Lower leg skin (tissue), 3 donors: ENCODE measurements around the gene OASL.

Experiments used
- POLR2A ChIP-seq, 2 donors: fragments of 450-650 bp; IDR thresholded peaks; one replicate each; pipeline ENCODE4 v1.6.1; 2016 to 2017; ENCODE audit warnings: antibody characterized with exemption in 2 of 2, mild to moderate bottlenecking in 1 of 2, moderate library complexity in 1 of 2
- TF ChIP-seq, protein P1 (sequence below), 3 donors: fragments of 450-650 bp; IDR thresholded peaks; one replicate each; pipeline ENCODE4 v1.5.1; 2016; ENCODE audit warnings: antibody characterized with exemption in 3 of 3, mild to moderate bottlenecking in 3 of 3, moderate library complexity in 2 of 3

DNA sequence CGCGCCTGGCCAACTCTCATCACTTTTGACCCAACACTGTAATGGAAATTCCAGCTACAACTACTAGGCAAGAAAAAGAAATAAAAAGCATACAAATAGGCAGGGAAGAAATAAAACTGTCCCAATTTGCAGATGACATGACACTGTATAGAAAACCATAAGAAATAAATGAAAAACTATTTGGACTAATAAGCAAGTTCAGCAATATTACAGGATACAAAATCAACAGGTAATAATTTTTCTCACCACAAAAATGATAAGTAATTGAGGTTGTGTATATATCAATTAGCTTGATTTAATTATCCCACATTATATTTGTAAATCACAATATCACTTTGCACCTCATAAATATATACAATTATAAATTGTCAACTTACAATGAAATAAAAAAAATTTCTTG lies 41.9 kb upstream of the OASL start:
- TF ChIP-seq, protein P1, sequence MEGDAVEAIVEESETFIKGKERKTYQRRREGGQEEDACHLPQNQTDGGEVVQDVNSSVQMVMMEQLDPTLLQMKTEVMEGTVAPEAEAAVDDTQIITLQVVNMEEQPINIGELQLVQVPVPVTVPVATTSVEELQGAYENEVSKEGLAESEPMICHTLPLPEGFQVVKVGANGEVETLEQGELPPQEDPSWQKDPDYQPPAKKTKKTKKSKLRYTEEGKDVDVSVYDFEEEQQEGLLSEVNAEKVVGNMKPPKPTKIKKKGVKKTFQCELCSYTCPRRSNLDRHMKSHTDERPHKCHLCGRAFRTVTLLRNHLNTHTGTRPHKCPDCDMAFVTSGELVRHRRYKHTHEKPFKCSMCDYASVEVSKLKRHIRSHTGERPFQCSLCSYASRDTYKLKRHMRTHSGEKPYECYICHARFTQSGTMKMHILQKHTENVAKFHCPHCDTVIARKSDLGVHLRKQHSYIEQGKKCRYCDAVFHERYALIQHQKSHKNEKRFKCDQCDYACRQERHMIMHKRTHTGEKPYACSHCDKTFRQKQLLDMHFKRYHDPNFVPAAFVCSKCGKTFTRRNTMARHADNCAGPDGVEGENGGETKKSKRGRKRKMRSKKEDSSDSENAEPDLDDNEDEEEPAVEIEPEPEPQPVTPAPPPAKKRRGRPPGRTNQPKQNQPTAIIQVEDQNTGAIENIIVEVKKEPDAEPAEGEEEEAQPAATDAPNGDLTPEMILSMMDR (IDR thresholded peaks at IDR 0.05), result no peak
- no peak for TF ChIP-seq POLR2A (IDR thresholded peaks at IDR 0.05)
